Hepatocyte (in vitro differentiated cells): ENCODE results near the gene FAM241B. TPM values are rescaled to one million over a fixed set of nuclear protein-coding genes. Genes with fewer than 3 reads are reported as not detected.

Experiments used
- DNase-seq: peaks from one replicate; pipeline ENCODE4 v3.0.0-alpha.2; 2016; ENCODE audit warnings: low spot score
- H2AFZ ChIP-seq: fragments of 200-600 bp; sonication (generic); 2 replicates; pipeline ENCODE4 v1.6.0; 2016; ENCODE audit warnings: antibody characterized with exemption, mild to moderate bottlenecking
- H3K27ac ChIP-seq: fragments of 200-600 bp; sonication (generic); 2 replicates; pipeline ENCODE4 v1.5.1; 2016; ENCODE audit warnings: mild to moderate bottlenecking
- H3K27me3 ChIP-seq: fragments of 200-600 bp; sonication (generic); 2 replicates; pipeline ENCODE4 v1.6.1; 2016
- H3K36me3 ChIP-seq: fragments of 200-600 bp; sonication (generic); replicated peaks from 2 replicates; pipeline ENCODE4 v1.5.1; 2016; ENCODE audit warnings: low read depth; ENCODE audit not compliant: insufficient read depth
- H3K4me1 ChIP-seq: fragments of 200-600 bp; sonication (generic); 2 replicates; pipeline ENCODE4 v1.5.1; 2016; ENCODE audit warnings: mild to moderate bottlenecking, moderate library complexity; ENCODE audit not compliant: insufficient read depth
- H3K4me2 ChIP-seq: fragments of 200-600 bp; sonication (generic); 2 replicates; pipeline ENCODE4 v1.6.0; 2016
- H3K4me3 ChIP-seq: fragments of 200-600 bp; sonication (generic); 2 replicates; pipeline ENCODE4 v1.5.1; 2016; ENCODE audit warnings: mild to moderate bottlenecking
- H3K79me2 ChIP-seq: fragments of 200-600 bp; sonication (generic); 2 replicates; pipeline ENCODE4 v1.6.0; 2017; ENCODE audit warnings: mild to moderate bottlenecking
- H3K9me2 ChIP-seq: fragments of 200-600 bp; sonication (generic); replicated peaks from 2 replicates; pipeline ENCODE4 v1.6.0; 2017; ENCODE audit warnings: mild to moderate bottlenecking; ENCODE audit not compliant: insufficient read depth
- H3K9me3 ChIP-seq: fragments of 200-600 bp; sonication (generic); 2 replicates; pipeline ENCODE4 v1.5.1; 2016; ENCODE audit warnings: low read depth, mild to moderate bottlenecking
- H4K20me1 ChIP-seq: fragments of 200-600 bp; sonication (generic); 2 replicates; pipeline ENCODE4 v1.6.0; 2016; ENCODE audit warnings: mild to moderate bottlenecking; ENCODE audit not compliant: insufficient read depth, poor library complexity, severe bottlenecking
- CTCF ChIP-seq: fragments of 200-600 bp; sonication (generic); IDR thresholded peaks from 2 replicates; pipeline ENCODE4 v1.5.1; 2016; ENCODE audit warnings: antibody characterized with exemption, mild to moderate bottlenecking; ENCODE audit not compliant: poor library complexity
- EZH2 ChIP-seq: fragments of 200-600 bp; sonication (generic); IDR thresholded peaks from 2 replicates; pipeline ENCODE4 v1.6.1; 2016; ENCODE audit warnings: antibody characterized with exemption, mild to moderate bottlenecking, borderline replicate concordance
- EZH2phosphoT487 ChIP-seq: fragments of 200-600 bp; sonication (generic); IDR thresholded peaks from one replicate; pipeline ENCODE4 v1.6.1; 2018; ENCODE audit warnings: antibody characterized with exemption, mild to moderate bottlenecking, low read depth, moderate library complexity; ENCODE audit not compliant: unreplicated experiment, severe bottlenecking
- WGBS: methylation state at CpG from one replicate; pipeline ENCODE4 v1.1.6; 2016; ENCODE audit warnings: low lambda C conversion rate; ENCODE audit errors: missing lambda C conversion rate; 5-methylcytosine and 5-hydroxymethylcytosine counted together
- polyA plus RNA-seq: library from polyadenylated mRNA; unstranded; fragments of >200 nt; fragmentation: Nextera tagmentation; extraction: Ambion mirVana; gene quantifications from 2 replicates; pipeline ENCODE4 v1.2.1, GENCODE V29; 2016
- total RNA-seq: library from RNA; depleted of rRNA; stranded (reverse); fragments of >200 nt; gene quantifications from 2 replicates; pipeline ENCODE4 v1.2.3, GENCODE V29; 2014

Gene FAM241B
- total and polyA plus RNA-seq, 2 experiments from 2014 or later = 3.7 to 13.7 TPM

DNA sequence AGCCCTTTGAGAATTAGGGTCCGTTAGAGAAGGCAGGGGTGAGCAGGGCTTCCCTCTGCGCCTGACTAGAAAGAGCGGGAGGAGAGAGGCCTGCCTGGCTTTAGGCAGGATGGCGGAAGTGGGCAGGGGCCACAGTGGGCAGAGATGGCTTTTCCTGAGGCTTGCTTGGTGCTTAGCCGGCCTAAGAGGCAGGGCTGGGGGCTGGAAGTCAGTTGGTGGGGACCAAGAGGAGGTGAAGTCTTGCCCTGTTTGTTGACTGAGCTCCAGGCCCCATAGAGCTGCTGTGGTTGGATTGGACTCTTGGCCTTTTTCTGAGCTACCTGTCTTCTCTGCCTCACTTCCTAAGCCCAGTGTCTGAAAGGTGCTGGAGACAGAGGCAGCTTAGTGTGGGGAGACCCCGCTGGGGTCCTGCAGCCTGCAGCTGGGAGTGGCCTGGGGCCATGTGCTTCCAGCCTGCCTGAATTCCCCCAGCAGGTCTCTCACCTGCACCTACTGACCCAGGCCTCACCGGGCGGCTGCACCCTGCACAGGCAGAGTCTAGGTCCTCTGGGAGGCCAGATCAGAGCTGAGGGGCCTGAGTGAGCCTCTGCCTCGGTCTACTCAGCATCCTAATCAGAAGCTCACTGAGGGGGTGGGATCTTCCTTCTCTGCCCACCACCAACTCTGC lies 4.8 kb downstream of the FAM241B start:
- 94% methylated on average over 9 of the region's 9 CpGs for WGBS
- Histone ChIP-seq H3K27me3 (no peaks in the 10 kb centered on the region), H3K4me2 (no peak overlapping the region), H3K79me2 (no peaks in the 10 kb centered on the region), H3K4me1 (no peaks in the 10 kb centered on the region), H3K9me3 (no peaks in the 10 kb centered on the region), H2AFZ (no peak overlapping the region), H3K9me2 (no peaks in the 10 kb centered on the region), H3K36me3 (no peaks in the 10 kb centered on the region), H3K4me3 (no peak overlapping the region), H4K20me1 (no peaks in the 10 kb centered on the region), H3K27ac (no peak overlapping the region)
- no peak for DNase-seq
- no peak for TF ChIP-seq EZH2phosphoT487

- Histone ChIP-seq H3K9me2 (no peaks in the 10 kb centered on the region), H3K4me3 (no peak overlapping the region), H3K79me2 (no peaks in the 10 kb centered on the region), H3K27me3 (no peaks in the 10 kb centered on the region), H2AFZ (no peak overlapping the region), H3K36me3 (no peaks in the 10 kb centered on the region), H3K27ac (no peak overlapping the region), H3K4me1 (no peaks in the 10 kb centered on the region), H3K9me3 (no peaks in the 10 kb centered on the region), H4K20me1 (no peaks in the 10 kb centered on the region), H3K4me2 (no peak overlapping the region)
- 77% methylated on average over 13 of the region's 13 CpGs for WGBS
- TF ChIP-seq EZH2phosphoT487 (no peak), CTCF (no peak), EZH2 (no peak)
- DNase-seq = no peak
These were observed 5.6 kb downstream of the FAM241B start for GRCh38 chr10:69635428-69636272.

DNA sequence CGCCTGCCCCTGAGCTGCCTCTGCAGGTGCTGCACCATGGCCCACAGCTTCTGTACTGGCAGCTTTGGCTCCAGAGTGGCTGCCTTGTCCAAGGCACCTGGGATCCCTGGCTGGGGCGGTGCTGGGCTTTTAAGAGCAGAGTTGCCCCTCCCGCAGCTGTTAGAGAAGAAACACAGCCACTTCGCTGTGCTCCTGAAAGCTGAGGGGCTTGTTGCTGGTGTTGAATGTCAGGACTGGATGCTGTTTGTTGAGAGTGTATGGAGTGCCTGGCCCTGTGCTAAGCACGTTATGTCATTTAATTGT lies 6.2 kb downstream of the FAM241B start:
- no peaks in the 10 kb centered on the region for H3K9me2 ChIP-seq
- no peaks in the 10 kb centered on the region for H3K27me3 ChIP-seq
- no peak overlapping the region for H3K4me2 ChIP-seq
- no peaks in the 10 kb centered on the region for H3K36me3 ChIP-seq
- H3K79me2 ChIP-seq = no peaks in the 10 kb centered on the region
- TF ChIP-seq EZH2phosphoT487 (no peak), CTCF (no peak), EZH2 (no peak)
- no peaks in the 10 kb centered on the region for H3K4me1 ChIP-seq
- no peaks in the 10 kb centered on the region for H4K20me1 ChIP-seq
- H3K9me3 ChIP-seq = no peaks in the 10 kb centered on the region
- WGBS = 90% methylated on average over 5 of the region's 5 CpGs
- no peak overlapping the region for H2AFZ ChIP-seq
- no peak for DNase-seq
- H3K27ac ChIP-seq = no peak overlapping the region
- H3K4me3 ChIP-seq = no peak overlapping the region
